NCI-H1092 (cell line): ENCODE measurements around the gene DPYSL5.
A peak's percentile ranks its signal among the peaks of the same experiment; 100 is the strongest.

Experiments used
- DNase-seq: peaks from one replicate; lab custom pipeline; 2025; lab: John Stamatoyannopoulos, UW

DPYSL5 gene

DNA sequence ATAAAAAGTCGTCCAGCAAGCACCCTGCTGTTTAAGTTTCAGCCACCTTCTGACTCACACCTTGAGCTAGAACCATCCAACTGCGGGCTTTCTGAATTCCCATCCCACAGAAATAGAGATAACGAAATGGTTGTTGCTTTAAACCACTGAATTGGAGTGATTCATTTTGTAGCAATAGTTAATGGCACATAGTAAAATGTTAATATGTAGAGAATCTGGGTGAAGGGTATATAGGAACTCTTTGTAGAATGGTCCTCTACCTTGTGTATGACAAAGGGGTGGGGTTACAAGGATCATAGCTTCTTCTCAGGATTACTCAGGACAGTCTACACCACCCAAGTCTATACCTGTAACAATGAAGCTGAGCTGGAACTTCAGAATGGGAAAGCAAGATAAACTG is 120.1 kb downstream of the DPYSL5 start:
- no peak for DNase-seq

- no peak for DNase-seq
Observed at GRCh38 chr2:26969077-26969844, 121.3 kb downstream of the DPYSL5 start.

DNA sequence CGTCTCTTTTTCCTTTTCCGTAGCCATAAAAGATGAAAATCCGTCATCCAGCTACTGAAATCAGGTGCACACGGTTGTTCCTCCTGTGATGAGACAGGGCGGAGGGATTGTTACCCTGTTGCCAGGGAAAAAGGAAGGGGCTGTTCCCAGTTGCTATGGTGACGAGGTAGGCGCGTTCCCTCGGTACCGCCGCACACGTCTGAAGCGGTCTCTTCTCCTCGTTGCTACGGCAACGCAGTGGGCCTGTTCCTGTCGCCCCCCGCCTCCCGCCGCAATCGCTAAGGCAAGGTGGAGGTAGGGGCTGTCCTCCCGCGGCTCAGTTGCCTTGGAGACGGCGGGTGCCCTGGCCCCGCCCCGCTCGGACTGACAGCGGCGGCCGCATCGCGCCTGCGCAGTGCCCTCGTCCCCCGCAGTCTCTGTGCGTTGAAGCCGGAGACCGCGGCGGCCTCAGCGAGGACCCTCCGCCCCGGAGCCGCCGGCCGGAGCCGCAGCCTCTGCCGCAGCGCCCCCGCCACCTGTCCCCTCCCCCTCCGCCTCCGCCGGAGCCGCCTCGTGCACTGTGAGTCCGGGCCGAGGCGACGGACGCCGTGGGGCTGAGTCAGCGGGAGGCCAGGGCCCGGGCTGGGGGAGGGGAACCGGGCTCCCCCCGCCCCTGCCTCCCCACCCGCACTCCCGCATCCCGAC is 122.5 kb downstream of the DPYSL5 start, which contains the start of gene MAPRE3:
Gene MAPRE3 (plus strand): TSS at position 394 of the 684 bp plus-strand sequence. CDS start 51,582 bp downstream, outside the sequence.
- DNase-seq = peak; percentile 90

DNA sequence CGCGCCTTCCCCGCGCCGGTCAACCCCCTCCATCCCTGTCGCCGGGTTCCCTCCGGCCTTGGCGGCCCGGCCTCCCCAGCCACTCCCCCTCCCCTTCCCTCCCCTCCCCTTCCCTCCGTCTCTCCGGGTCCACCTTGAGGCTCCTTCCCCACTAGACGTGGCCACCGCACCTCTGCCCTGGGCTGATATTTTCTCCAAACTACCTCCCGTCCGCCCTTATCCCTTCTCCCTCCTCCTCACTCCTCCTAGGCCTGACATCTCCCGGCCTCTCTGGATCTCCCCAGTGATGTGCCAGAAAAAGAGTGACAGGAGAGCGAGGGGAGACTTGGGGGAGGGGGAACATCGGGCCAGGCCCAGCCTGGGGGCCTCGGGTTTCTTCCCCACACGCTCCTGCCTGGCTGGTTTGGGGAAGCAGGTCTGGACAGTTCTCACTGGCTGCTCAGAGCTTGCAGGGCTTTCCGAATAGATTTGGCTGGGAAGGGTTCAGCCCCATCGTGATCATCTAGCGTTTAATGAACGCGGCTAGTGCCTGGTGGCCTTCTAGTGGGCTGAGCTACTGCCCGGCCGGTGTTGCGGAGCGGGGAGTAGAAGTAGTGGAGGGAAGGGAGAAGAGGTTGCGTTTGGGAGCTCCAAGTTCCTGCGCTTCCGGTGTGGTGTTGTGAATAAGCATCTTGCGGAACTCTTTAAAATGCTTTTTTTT is 123.1 kb downstream of the DPYSL5 start:
- no peak for DNase-seq

DNA sequence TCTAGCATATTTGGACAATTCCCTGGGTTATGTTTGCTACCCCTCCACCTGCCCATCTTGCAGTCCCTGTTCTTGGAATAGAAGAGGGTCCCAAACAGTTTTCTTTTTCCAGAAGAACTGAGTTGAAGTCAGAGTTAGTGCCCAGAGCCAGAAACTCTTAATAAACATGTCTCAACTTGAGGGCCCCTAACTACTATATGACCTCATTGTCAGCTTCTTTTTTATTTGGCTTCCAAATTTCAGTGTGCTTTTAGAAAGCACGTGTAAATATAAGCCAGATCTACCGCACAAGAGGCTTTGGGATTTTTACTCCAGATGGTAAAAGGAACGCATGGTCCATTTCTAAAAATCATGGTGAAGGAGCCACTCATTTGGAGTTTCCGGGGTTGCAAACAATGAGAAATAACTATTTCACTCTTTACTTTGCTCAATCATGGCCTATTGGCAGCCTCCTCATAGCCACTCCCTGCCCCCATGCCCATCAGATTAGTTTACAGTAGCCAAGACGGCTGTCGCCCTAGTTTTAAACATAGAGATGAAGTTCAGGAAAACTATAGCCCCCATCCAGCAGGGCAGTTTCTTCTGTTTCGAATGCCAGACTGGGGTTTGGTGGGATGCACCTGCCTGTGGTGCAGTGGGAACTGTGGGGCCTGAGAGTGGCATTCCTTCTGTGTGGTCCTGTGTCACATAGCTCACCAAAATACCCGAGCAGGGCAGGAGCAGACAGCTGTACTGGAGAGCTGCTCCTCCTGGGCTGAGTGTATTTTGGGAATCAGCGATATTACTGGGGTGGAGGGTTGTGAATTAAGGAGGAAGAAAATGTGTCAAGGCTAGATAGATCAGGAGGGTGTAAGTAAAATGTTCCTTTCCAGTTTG is 124.2 kb downstream of the DPYSL5 start:
- no peak for DNase-seq

GRCh38 chr2:26974352-26974751 is 126.4 kb downstream of the DPYSL5 start:
- no peak for DNase-seq

- DNase-seq = no peak
Observed at GRCh38 chr2:26975102-26975501, 127.2 kb downstream of the DPYSL5 start.

DNA sequence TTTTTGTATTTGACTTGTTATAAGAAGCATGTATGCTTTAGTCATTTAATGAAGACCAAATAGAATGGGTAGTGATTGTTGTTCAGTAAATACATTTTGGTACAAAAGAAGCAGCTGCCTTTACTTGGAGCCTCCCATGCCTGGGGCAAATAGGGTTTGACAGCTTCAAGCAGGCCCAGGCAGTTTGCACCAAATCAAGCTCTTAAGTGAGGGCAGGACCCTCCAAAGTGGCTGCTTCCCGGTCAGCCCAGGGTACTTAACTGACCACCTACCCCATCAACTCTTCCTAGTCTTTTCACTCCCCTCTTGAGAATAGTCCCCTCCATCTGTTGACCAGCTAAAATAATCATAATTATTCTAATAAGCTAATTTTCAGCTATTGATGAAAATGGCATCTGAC is 127.7 kb downstream of the DPYSL5 start:
- DNase-seq = no peak

- DNase-seq = no peak
Observed at GRCh38 chr2:26976237-26976636, 128.3 kb downstream of the DPYSL5 start.

DNA sequence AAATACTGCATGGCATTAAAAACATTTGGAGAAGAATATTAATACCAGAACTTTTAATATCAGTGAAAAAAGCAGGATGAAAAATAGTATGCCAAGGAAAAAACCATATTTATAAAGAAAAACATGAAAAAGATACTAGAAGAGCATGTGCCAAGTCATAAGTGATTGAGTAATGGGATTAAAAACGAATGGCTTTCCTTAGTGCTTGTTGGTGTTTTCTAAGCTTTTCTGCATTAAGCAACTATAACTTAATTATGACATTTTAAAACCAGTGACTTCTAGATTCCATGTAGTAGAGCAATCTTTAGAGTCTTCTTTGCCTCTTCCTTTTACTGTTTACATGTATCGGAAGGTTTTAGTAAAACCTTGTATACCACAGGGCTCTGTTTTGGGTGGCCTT is 129.1 kb downstream of the DPYSL5 start:
- DNase-seq = no peak

GRCh38 chr2:26978061-26978596 is 130.2 kb downstream of the DPYSL5 start:
- no peak for DNase-seq

DNA sequence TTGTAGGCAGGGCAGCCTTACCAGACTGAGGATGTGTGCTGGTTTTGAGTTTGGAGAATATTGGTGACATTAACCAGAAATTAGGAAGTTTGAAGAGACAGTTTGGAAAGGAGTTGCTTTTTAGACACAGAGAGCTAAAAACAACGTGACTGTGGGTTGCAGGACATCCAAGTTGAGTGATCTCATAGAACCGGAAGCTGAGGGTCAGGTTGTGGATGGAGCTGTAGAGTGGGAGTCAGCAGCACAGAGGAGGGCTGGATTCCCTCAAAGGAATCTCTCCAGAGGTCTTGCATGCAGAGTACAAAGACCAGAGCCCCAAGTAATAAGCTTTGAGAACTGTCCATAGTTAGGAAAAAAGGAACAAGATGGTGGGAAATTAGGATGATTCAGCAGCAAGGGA is 131.8 kb downstream of the DPYSL5 start:
- DNase-seq = no peak

GRCh38 chr2:26980971-26981370 is 133.0 kb downstream of the DPYSL5 start:
- no peak for DNase-seq

DNA sequence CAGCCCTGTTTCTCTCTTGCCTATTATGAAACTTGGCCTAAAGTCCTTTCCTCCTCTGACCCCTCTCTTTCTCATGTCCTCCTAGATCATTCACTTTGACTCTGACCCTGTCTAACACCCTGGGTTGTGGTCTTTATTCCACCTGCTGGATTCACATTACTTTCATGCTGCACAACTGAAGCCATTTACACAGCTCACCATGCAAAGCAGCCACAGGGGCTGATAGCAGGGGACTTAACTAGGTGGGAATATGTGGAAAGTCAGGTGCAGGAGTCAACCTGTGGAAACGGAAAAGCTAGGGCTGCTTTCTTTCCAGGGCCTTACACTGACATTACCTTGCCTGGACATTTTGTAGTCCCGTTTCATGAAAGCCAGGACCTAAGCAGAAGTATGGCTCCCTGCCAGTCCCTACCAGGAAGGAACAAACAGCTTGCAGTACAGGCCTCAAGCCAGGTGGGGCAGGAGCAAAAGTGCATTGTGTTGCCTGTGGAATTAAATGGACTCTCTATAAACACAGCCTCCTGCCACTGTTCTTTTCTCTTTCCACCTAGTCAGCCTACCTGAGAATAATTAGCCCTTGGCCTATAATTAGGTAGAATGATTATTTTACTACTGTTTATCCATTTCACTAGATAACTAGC is 134.3 kb downstream of the DPYSL5 start:
- peak; percentile 74 for DNase-seq

DNA sequence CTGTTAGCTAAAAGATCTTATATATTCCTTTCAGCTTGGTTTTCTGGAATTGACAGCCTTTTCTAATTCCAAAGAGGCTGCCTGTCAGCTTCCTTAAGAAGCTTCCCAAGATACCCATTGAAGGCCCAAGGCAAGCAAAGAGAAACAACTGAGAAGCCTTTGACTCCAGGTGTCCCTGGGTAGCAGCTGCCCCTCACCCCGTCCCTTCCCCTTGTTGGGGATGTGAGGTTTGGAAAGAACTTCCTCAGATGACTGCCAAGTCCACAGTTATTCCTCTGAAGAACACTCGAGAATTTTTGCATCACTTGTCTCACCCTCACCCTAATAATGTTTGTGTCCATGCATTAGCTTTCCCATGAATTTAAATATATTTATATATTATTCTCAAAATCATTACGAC is 135.8 kb downstream of the DPYSL5 start:
- no peak for DNase-seq

- DNase-seq = no peak
Observed at GRCh38 chr2:26985807-26986206, 137.9 kb downstream of the DPYSL5 start.

DNA sequence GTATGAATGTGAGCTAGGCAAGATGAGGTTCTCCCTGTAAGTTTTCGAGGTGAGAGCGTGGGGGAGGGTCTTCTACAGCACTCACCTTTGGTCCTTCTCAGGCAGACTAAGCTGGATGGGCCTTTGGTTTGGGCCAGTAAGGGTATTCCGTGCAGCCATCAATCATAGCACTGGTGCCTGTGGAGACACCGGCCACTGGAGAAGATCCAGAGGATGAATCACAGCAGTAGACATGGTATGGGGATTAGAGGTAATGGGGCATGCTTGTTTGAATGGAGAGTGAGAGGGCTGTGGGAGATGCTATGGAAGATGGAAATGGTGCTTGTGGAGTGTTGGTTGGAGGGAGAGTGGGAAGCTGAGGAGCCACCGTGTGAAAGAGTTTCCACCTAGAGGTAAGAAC is 138.6 kb downstream of the DPYSL5 start:
- DNase-seq = no peak

DNA sequence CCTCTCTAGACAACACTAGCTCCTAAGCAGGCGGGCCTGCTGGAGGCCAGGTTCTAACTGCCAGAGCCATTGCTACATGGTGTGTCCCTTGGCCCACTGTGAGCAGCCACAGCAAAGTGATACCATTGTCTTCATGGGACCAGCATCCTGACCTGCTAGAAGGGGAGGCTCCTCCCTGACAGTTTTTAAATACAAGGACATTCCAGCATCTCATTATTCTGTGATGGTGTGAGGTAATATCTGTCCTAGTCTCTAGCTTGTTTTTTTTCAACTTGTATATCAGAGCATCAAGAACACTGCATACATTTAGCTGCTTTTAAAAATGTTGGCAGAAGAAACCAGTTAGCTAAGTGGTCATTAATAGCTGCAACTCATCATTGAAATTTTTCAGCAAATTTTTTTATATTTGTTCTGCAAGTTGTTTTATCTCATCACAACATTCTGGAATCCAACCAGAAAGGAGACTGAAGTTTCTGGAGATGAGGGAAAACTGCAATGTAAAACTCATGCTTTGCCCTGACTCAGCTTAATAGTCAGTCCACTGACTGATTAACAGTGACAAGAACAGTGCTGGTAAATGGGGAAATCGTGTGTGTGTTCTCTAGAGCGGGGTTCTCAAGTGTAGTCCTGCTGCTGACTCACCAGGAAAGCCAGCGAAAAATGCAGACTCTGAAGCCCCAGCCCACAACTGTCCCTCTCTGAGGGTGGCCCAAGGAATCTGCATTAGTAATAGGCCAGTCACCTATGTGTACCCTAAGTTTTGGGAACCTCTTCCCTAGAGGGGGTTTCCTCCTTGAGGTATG is 140.3 kb downstream of the DPYSL5 start:
- no peak for DNase-seq

DNA sequence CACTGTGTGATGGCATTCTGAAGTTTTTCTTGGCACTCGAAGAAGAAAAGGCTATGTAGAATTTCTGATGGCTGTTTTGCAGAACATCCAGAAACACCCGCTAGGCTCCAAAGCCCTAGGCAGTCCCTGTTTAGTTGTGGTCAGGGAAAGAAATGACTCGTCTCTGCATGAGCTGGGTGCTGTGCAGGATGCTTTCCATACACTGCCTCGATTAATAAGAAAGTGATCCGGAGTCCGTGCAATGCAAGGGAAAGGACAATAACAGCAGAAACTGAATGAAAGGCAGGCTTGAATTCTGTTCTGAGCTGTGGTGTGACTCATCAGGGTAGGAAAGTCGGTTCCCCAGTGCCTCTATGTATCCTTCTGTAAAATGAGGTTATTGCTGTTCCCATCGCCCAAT is 141.2 kb downstream of the DPYSL5 start:
- DNase-seq = no peak

GRCh38 chr2:26991717-26992116 is 143.8 kb downstream of the DPYSL5 start:
- DNase-seq = no peak
